HCT116 (cell line): ENCODE measurements around the gene RPTOR. TPM values are rescaled to one million over a fixed set of nuclear protein-coding genes. Genes with fewer than 3 reads are reported as not detected.

Source experiments
- ATAC-seq: fragments of 200-7000 bp; cut with Tn5 transposase; 2 replicates; pipeline ENCODE4 v1.9.1; 2020; ENCODE audit warnings: mild to moderate bottlenecking, moderate library complexity
- BruUV-seq: library from RNA; stranded (reverse); fragments of 400-500 nt; replicated peaks from 2 replicates; lab custom pipeline; 2021; lab: Mats Ljungman, UMichigan
- CTCF ChIA-PET: fragments of 300-600 bp; sonication (Branson Sonifier 250); formaldehyde crosslinking; loops from one replicate; lab custom pipeline; 2021; ENCODE audit warnings: antibody characterized with exemption; lab: Charles Lee
- POLR2A ChIA-PET: fragments of 300-600, 350-600 bp; sonication (Branson Sonifier 250); formaldehyde crosslinking; loops from one replicate; lab custom pipeline; 2021; ENCODE audit warnings: antibody characterized with exemption; lab: Charles Lee
- RAD21 ChIA-PET, 2 experiments: fragments of 300-600 bp; sonication (Branson Sonifier 250); formaldehyde crosslinking; loops; one replicate each; lab custom pipeline; 2023; ENCODE audit warnings: low total read pairs in 2 of 2; ENCODE audit not compliant: uncharacterized antibody in 2 of 2, unreplicated experiment in 2 of 2, low non-redundant PET in 1 of 2; lab: Charles Lee
- DNase-seq: peaks from one replicate; pipeline ENCODE4 v3.0.0-alpha.2; 2010; ENCODE audit warnings: low read depth, low spot score
- H2AFZ ChIP-seq: fragments of 200-600 bp; shearing (Covaris generic), sonication (generic); 2 replicates; pipeline ENCODE4 v1.6.1; 2017; ENCODE audit warnings: low read depth, mixed run types, mixed read lengths, antibody characterized with exemption, low read length; ENCODE audit not compliant: poor library complexity, severe bottlenecking
- H3K27ac ChIP-seq: 2 replicates; pipeline ENCODE4 v1.5.1; 2012; ENCODE audit warnings: low read depth, low read length
- H3K27me3 ChIP-seq: fragments of 200-600 bp; sonication (generic); 2 replicates; pipeline ENCODE4 v1.6.1; 2016; ENCODE audit warnings: mixed run types, low read length, mixed read lengths; ENCODE audit not compliant: insufficient read depth
- H3K36me3 ChIP-seq, 2 experiments: fragments of 200-500 bp in 1 of 2; fragments of 200-600 bp in 1 of 2; sonication (Bioruptor generic) in 1 of 2; sonication (generic) in 1 of 2; 2 replicates each; pipeline versions ENCODE4 v1.5.1 to v1.6.1; 2014 to 2016; ENCODE audit warnings: low read length in 2 of 2, inconsistent platforms in 1 of 2, mixed read lengths in 1 of 2, mixed run types in 1 of 2; ENCODE audit not compliant: insufficient read depth in 2 of 2, control insufficient read depth in 1 of 2
- H3K4me1 ChIP-seq, 2 experiments: fragments of 200-600 bp in 1 of 2; sonication (generic) in 1 of 2; 2 replicates each; pipeline versions ENCODE4 v1.5.1 to v1.6.1; 2012 to 2017; ENCODE audit warnings: low read length in 2 of 2, inconsistent platforms in 1 of 2, mild to moderate bottlenecking in 1 of 2, mixed read lengths in 1 of 2, mixed run types in 1 of 2, moderate library complexity in 1 of 2; ENCODE audit not compliant: insufficient read depth in 2 of 2, control insufficient read depth in 1 of 2
- H3K4me2 ChIP-seq: fragments of 200-600 bp; sonication (generic); 2 replicates; pipeline ENCODE4 v1.6.1; 2017; ENCODE audit warnings: mixed run types, low read length, mixed read lengths
- H3K4me3 ChIP-seq, 2 experiments: fragments of 200-600 bp in 1 of 2; sonication (generic) in 1 of 2; replicated peaks in 1 of 2; 2 replicates each; pipeline ENCODE4 v1.5.1; 2011 to 2016; ENCODE audit warnings: low read length in 2 of 2, control low read depth in 1 of 2, low read depth in 1 of 2, mild to moderate bottlenecking in 1 of 2, mixed read lengths in 1 of 2, mixed run types in 1 of 2
- H3K79me2 ChIP-seq: fragments of 200-600 bp; sonication (generic); 2 replicates; pipeline ENCODE4 v1.6.1; 2017; ENCODE audit warnings: mild to moderate bottlenecking, mixed run types, low read length, moderate library complexity, mixed read lengths; ENCODE audit not compliant: insufficient read depth
- H3K9ac ChIP-seq: fragments of 200-600 bp; sonication (generic); 2 replicates; pipeline ENCODE4 v1.6.1; 2016; ENCODE audit warnings: low read length, mixed read lengths
- H3K9me2 ChIP-seq: fragments of 200-600 bp; sonication (generic), shearing (Covaris generic); 2 replicates; pipeline ENCODE4 v1.6.1; 2017; ENCODE audit warnings: mixed run types, mild to moderate bottlenecking, moderate library complexity; ENCODE audit not compliant: insufficient read depth
- H3K9me3 ChIP-seq, 2 experiments: fragments of 200-500 bp in 1 of 2; fragments of 200-600 bp in 1 of 2; sonication (Bioruptor generic) in 1 of 2; sonication (generic) in 1 of 2; 2 replicates each; pipeline ENCODE4 v1.6.1; 2014 to 2017; ENCODE audit warnings: low read length in 2 of 2, mixed read lengths in 2 of 2, inconsistent platforms in 1 of 2, low read depth in 1 of 2, mild to moderate bottlenecking in 1 of 2, mixed run types in 1 of 2, moderate library complexity in 1 of 2; ENCODE audit not compliant: control insufficient read depth in 1 of 2, insufficient read depth in 1 of 2
- H4K20me1 ChIP-seq: fragments of 200-600 bp; sonication (generic), shearing (Covaris generic); 2 replicates; pipeline ENCODE4 v1.6.1; 2017; ENCODE audit warnings: mixed run types, mild to moderate bottlenecking, moderate library complexity; ENCODE audit not compliant: insufficient read depth
- ATF3 ChIP-seq: IDR thresholded peaks from 2 replicates; pipeline ENCODE4 v1.6.1; 2012
- CBX3 ChIP-seq: IDR thresholded peaks from 2 replicates; pipeline ENCODE4 v1.6.1; 2012; ENCODE audit warnings: low read depth
- CEBPB ChIP-seq: IDR thresholded peaks from 2 replicates; pipeline ENCODE4 v1.6.1; 2012; ENCODE audit warnings: low read depth
- EGR1 ChIP-seq: IDR thresholded peaks from 2 replicates; pipeline ENCODE4 v1.6.1; 2012; ENCODE audit warnings: low read depth
- ELF1 ChIP-seq: IDR thresholded peaks from 2 replicates; pipeline ENCODE4 v1.6.1; 2012; ENCODE audit warnings: low read depth, borderline replicate concordance
- EZH2phosphoT487 ChIP-seq: fragments of 200-600 bp; IDR thresholded peaks from 2 replicates; pipeline ENCODE4 v1.6.1; 2018; ENCODE audit warnings: antibody characterized with exemption, borderline replicate concordance
- FOSL1 ChIP-seq: IDR thresholded peaks from 2 replicates; pipeline ENCODE4 v1.6.1; 2012; ENCODE audit warnings: low read depth
- MAX ChIP-seq: IDR thresholded peaks from 2 replicates; pipeline ENCODE4 v1.6.1; 2012
- POLR2A ChIP-seq: IDR thresholded peaks from 2 replicates; pipeline ENCODE4 v1.7.0; 2011; ENCODE audit warnings: borderline replicate concordance; ENCODE audit not compliant: insufficient read depth, insufficient read length; ENCODE audit errors: extremely low read depth
- POLR2AphosphoS5 ChIP-seq: IDR thresholded peaks from 2 replicates; pipeline ENCODE4 v1.6.1; 2011; ENCODE audit warnings: mild to moderate bottlenecking, low read depth, low read length, moderate library complexity
- RAD21 ChIP-seq: IDR thresholded peaks from 2 replicates; pipeline ENCODE4 v1.6.1; 2012; ENCODE audit warnings: low read depth, mild to moderate bottlenecking
- SIN3A ChIP-seq: IDR thresholded peaks from 2 replicates; pipeline ENCODE4 v1.6.1; 2012; ENCODE audit warnings: low read depth
- SP1 ChIP-seq: IDR thresholded peaks from 2 replicates; pipeline ENCODE4 v1.6.1; 2012; ENCODE audit warnings: low read depth
- SRF ChIP-seq: IDR thresholded peaks from 2 replicates; pipeline ENCODE4 v1.6.1; 2012; ENCODE audit warnings: low read depth
- TCF7L2 ChIP-seq: IDR thresholded peaks from 2 replicates; pipeline ENCODE4 v1.7.0; 2011; ENCODE audit warnings: borderline replicate concordance, inconsistent platforms; ENCODE audit not compliant: insufficient read depth, insufficient read length; ENCODE audit errors: extremely low read depth
- YY1 ChIP-seq: IDR thresholded peaks from 2 replicates; pipeline ENCODE4 v1.6.1; 2011; ENCODE audit warnings: low read length, low read depth, moderate library complexity, mild to moderate bottlenecking; ENCODE audit not compliant: insufficient replicate concordance; ENCODE audit errors: extremely low read depth
- ZBTB33 ChIP-seq: IDR thresholded peaks from 2 replicates; pipeline ENCODE4 v1.6.1; 2011; ENCODE audit warnings: mild to moderate bottlenecking, low read length, moderate library complexity; ENCODE audit not compliant: insufficient replicate concordance; ENCODE audit errors: extremely low read depth
- ZFX ChIP-seq: fragments of 450-650 bp; IDR thresholded peaks from 2 replicates; pipeline ENCODE4 v1.6.1; 2017
- intact Hi-C: fragments of 100-400 bp; cut with micrococcal nuclease; formaldehyde crosslinking; loops from 2 replicates; pipeline ENCODE4 v1.10.0; 2022
- total RNA-seq: library from RNA; stranded (reverse); gene quantifications from one replicate; pipeline ENCODE4 v1.2.1, GENCODE V29; 2021; ENCODE audit not compliant: unreplicated experiment
- TF ChIP-seq, protein P1 (sequence below): IDR thresholded peaks from 2 replicates; pipeline ENCODE4 v1.6.1; 2012; ENCODE audit warnings: low read depth

Gene RPTOR
- total RNA-seq, 1 experiment from 2014 or later: 69.5 TPM

DNA sequence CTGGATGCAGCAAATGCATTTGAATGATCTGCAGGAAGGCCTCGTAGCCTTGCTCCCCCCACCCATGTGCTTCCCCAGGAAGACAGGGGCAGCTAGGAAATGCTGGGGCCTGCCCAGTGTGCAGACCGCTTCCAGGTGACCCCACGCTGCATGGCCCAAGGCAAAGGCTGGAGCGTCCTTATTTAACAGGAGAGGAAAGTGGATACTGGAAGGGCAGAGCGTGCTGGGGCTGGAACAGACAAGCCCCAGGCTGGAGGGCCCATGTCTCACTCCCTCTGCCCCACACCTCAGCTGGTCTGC is 42.1 kb upstream of the RPTOR start:
- ChIA-PET RAD21 (no interaction called here), CTCF (no interaction called here), POLR2A (no interaction called here)
- TF ChIP-seq, protein P1, sequence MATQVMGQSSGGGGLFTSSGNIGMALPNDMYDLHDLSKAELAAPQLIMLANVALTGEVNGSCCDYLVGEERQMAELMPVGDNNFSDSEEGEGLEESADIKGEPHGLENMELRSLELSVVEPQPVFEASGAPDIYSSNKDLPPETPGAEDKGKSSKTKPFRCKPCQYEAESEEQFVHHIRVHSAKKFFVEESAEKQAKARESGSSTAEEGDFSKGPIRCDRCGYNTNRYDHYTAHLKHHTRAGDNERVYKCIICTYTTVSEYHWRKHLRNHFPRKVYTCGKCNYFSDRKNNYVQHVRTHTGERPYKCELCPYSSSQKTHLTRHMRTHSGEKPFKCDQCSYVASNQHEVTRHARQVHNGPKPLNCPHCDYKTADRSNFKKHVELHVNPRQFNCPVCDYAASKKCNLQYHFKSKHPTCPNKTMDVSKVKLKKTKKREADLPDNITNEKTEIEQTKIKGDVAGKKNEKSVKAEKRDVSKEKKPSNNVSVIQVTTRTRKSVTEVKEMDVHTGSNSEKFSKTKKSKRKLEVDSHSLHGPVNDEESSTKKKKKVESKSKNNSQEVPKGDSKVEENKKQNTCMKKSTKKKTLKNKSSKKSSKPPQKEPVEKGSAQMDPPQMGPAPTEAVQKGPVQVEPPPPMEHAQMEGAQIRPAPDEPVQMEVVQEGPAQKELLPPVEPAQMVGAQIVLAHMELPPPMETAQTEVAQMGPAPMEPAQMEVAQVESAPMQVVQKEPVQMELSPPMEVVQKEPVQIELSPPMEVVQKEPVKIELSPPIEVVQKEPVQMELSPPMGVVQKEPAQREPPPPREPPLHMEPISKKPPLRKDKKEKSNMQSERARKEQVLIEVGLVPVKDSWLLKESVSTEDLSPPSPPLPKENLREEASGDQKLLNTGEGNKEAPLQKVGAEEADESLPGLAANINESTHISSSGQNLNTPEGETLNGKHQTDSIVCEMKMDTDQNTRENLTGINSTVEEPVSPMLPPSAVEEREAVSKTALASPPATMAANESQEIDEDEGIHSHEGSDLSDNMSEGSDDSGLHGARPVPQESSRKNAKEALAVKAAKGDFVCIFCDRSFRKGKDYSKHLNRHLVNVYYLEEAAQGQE: no peak
- TF ChIP-seq SIN3A (no peak), ZBTB33 (no peak), RAD21 (no peak), FOSL1 (no peak), ATF3 (no peak), CEBPB (no peak), ELF1 (no peak), CBX3 (no peak), YY1 (no peak), POLR2AphosphoS5 (no peak), ZFX (no peak), POLR2A (no peak), TCF7L2 (no peak), EGR1 (no peak), MAX (no peak), EZH2phosphoT487 (no peak), SP1 (no peak), SRF (no peak)
- Histone ChIP-seq H3K9ac (no peak overlapping the region), H3K27me3 (peaks cover 24% of the 10 kb centered on the region; the same call in 1 of the 2 replicates), H3K79me2 (no peaks in the 10 kb centered on the region), H3K4me1 (no peaks in the 10 kb centered on the region), H3K27ac (no peak overlapping the region), H3K4me2 (no peak overlapping the region), H3K9me3 (no peaks in the 10 kb centered on the region), H3K36me3 (no peaks in the 10 kb centered on the region), H4K20me1 (no peaks in the 10 kb centered on the region), H2AFZ (no peak overlapping the region), H3K9me2 (no peaks in the 10 kb centered on the region), H3K4me3 (no peak overlapping the region)
- no TSS peak for BruUV-seq
- no peak for DNase-seq
- intact Hi-C loops: no loop called here
- ATAC-seq: no peak
